LNCAP (cell line): ENCODE results near the gene TBC1D1.

Experiments
- TF ChIP-seq, protein P1 (sequence below): fragments of 450-650 bp; IDR thresholded peaks from 2 replicates; pipeline ENCODE4 v1.5.1; 2017; ENCODE audit warnings: mild to moderate bottlenecking

Gene TBC1D1

GRCh38 chr4:37903901-37904300, 13.0 kb downstream of the TBC1D1 start:
- TF ChIP-seq, protein P1, sequence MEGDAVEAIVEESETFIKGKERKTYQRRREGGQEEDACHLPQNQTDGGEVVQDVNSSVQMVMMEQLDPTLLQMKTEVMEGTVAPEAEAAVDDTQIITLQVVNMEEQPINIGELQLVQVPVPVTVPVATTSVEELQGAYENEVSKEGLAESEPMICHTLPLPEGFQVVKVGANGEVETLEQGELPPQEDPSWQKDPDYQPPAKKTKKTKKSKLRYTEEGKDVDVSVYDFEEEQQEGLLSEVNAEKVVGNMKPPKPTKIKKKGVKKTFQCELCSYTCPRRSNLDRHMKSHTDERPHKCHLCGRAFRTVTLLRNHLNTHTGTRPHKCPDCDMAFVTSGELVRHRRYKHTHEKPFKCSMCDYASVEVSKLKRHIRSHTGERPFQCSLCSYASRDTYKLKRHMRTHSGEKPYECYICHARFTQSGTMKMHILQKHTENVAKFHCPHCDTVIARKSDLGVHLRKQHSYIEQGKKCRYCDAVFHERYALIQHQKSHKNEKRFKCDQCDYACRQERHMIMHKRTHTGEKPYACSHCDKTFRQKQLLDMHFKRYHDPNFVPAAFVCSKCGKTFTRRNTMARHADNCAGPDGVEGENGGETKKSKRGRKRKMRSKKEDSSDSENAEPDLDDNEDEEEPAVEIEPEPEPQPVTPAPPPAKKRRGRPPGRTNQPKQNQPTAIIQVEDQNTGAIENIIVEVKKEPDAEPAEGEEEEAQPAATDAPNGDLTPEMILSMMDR, result no peak

- TF ChIP-seq, protein P1, result no peak
Observed at GRCh38 chr4:37904824-37905223, 13.9 kb downstream of the TBC1D1 start.

DNA sequence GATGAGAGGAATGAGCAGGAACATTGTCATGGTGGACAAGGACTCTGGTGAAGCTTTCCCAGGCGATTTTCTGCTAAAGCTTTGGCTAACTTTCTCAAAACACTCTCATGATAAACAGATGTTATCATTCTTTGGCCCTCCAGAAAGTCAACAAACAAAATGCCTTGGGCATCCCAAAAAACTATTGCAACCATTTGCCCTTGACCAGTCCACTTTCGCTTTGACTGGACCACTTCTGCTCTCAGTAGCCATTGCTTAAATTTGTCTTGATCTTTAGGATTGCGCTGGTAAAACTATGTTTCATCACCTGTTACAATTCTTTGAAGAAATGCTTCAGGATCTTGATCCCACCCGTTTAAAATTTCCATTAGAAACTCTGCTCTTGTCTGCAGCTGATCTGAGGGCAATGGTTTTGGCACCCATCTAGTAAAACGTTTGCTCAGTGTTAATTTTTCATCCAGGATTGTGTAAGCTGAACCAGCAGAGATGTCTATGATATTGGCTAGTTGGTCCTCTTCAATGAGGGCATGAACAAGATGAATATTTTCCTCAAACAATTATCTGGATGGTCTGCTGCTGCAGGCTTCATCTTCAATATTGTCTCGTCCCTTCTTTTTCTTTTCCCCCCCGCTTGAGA, 14.8 kb downstream of the TBC1D1 start:
- TF ChIP-seq, protein P1, result no peak

GRCh38 chr4:37908488-37909331, 17.8 kb downstream of the TBC1D1 start:
- TF ChIP-seq, protein P1, result no peak

GRCh38 chr4:37909332-37910090, 18.6 kb downstream of the TBC1D1 start:
- TF ChIP-seq, protein P1, result no peak

DNA sequence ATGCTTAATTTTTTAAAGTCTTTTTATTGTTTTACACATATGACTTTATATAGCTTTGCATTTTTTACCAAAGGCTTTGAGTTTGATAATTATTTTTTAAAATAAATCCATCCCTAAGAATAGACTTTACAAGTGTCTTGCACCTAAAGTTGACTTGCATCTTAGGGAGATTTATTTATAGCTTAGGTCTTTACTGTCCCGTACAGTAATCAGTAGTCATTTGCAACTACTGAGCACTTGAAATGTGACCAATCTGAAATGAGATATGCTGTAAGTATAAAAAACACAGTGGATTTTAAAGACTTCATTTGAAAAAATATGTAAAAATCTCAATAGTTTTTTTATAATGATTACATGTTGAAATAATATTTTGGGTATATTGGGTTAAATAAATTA, 19.2 kb downstream of the TBC1D1 start:
- TF ChIP-seq, protein P1, result no peak

GRCh38 chr4:37914539-37914938, 23.7 kb downstream of the TBC1D1 start:
- TF ChIP-seq, protein P1, result no peak
